Fibroblast of pulmonary artery (primary cell): Measurements from ENCODE around the gene RHBDF1.

Experiments used
- DNase-seq: peaks from one replicate; pipeline ENCODE4 v3.0.0-alpha.2; 2010; ENCODE audit warnings: low read depth
- H3K4me3 ChIP-seq: replicated peaks from 2 replicates; pipeline ENCODE4 v1.5.1; 2011; ENCODE audit warnings: low read depth, mild to moderate bottlenecking, control low read depth, low read length, moderate library complexity
- CTCF ChIP-seq: IDR thresholded peaks from 2 replicates; pipeline ENCODE4 v1.5.1; 2011; ENCODE audit warnings: mild to moderate bottlenecking, control low read depth, low read length, inconsistent platforms; ENCODE audit errors: missing control alignments

Gene RHBDF1

GRCh38 chr16:85407-85782 is 13.0 kb upstream of the RHBDF1 start:
- H3K4me3 ChIP-seq: no peak overlapping the region
- TF ChIP-seq CTCF: no peak
- no peak for DNase-seq

DNA sequence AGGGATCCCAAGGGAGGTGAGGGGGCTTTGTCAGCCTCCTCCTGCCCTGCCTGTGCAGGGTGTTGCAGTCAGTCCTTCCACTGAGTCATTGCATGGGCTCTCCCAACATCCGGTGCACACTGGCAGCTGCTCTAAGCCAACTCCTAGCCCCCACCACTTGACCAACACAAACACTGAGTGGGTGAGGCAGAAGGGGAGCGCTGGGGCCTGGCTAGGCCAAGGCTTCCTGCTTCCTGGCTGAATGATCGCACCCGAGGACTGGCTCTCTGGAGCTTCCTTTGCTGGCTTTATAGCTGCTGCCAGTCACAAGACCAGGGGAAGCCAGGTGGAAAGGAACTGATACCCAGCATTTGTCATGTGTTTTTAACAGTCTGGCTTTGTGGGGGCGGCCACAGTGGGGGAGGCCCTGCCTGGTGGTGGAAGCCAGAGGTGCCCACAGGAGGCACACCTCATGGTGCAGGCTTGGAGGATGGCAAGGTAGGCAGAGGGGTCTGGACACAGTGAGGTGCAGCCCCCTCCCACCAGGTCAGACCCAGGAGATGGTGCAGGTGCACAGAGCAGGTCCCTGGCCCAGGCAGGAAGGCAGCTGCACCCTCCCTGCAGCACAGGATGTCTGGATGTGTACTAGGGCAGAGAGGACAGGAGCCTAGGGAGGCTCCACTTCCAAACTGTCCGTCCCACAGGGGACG is 12.4 kb upstream of the RHBDF1 start:
- no peak overlapping the region for H3K4me3 ChIP-seq
- DNase-seq: peak; percentile 93
- no peak for TF ChIP-seq CTCF

- peak; percentile 39 for DNase-seq
- H3K4me3 ChIP-seq: no peak overlapping the region
- TF ChIP-seq CTCF: no peak
Observed at GRCh38 chr16:83781-84615, 11.6 kb upstream of the RHBDF1 start.

GRCh38 chr16:83060-83603 is 10.7 kb upstream of the RHBDF1 start:
- TF ChIP-seq CTCF: no peak
- H3K4me3 ChIP-seq: no peak overlapping the region
- DNase-seq: no peak

DNA sequence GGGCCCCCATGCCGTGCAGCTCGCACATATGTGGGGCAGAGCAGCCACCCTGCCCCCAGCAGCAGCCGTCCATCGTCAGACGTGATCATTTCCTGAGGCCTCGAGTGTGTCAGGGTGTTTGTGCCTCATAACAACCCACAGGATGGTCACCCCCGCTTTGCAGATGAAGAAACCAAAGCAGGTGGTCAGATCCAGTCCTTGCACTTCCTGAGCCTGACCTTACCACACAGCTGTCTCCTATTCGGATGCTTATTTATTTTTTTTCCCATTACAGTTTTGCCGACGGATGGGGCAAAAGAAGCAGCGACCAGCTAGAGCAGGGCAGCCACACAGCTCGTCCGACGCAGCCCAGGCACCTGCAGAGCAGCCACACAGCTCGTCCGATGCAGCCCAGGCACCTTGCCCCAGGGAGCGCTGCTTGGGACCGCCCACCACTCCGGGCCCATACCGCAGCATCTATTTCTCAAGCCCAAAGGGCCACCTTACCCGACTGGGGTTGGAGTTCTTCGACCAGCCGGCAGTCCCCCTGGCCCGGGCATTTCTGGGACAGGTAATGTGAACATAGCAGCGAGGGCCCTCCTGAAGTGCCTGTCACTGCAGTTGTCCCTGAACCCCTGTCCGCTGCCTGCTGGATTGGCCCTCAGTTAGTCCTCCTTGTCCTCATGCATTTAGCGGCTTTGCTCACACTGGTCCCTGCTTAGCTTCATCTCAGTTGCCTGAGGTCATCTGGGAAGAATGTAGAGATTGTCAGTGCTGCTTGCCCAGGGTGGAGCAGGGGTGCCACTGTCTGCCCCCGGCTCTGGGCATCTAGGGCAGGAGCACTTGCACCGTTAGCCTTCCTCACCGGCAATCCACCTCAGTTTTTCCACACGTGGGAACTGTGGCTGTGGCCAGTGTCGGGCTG is 7.0 kb upstream of the RHBDF1 start:
- no peak for TF ChIP-seq CTCF
- peak; percentile 49 for DNase-seq
- H3K4me3 ChIP-seq: peak overlapping the region; percentile 67

DNA sequence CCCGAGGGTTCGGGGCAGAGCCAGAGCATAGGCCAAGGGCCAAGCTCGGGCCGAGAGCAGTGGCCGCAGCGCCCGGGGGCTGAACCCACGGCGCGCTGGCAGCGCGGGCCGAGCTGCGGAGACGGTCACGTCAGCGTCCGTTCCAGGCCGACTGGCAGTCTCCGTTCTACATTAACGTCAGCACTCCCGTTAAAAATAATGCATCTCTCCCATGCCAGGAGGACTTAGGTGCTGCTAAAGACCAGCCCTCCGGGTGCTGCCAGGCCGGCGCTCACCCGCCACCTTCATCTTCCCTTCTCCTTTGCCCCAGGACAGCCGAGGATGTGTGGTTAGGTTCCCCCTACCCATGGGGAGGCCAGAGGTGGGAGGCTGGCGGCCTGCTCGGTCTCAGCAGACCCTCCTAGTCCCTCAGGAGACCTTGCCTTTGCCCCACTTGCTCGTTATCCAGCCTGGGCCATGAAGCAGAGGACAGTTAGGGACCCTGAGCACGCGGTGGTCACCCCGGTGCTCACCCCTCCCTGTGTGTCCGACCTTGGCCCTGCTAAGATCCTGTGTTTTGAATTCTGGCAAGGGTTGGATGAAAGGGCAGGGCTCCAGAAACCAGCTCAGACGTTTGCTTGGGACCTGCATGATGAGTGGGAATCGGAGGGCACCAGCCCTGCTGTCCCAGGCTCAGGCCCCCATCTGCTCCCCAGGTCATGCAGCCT is 6.2 kb upstream of the RHBDF1 start:
- peak; percentile 63 for DNase-seq
- peak overlapping the region; percentile 67 for H3K4me3 ChIP-seq
- no peak for TF ChIP-seq CTCF
